ENCODE measurements around the gene MYO7B. TPM values are rescaled to one million over a fixed set of nuclear protein-coding genes. Genes with fewer than 3 reads are reported as not detected.

Gene MYO7B
- total and polyA plus RNA-seq, 9 of the 15 experiments (the other 6 are each of a cell fraction or from before 2014, with no cell fraction given), result 0.08 TPM; not detected in 8

DNA sequence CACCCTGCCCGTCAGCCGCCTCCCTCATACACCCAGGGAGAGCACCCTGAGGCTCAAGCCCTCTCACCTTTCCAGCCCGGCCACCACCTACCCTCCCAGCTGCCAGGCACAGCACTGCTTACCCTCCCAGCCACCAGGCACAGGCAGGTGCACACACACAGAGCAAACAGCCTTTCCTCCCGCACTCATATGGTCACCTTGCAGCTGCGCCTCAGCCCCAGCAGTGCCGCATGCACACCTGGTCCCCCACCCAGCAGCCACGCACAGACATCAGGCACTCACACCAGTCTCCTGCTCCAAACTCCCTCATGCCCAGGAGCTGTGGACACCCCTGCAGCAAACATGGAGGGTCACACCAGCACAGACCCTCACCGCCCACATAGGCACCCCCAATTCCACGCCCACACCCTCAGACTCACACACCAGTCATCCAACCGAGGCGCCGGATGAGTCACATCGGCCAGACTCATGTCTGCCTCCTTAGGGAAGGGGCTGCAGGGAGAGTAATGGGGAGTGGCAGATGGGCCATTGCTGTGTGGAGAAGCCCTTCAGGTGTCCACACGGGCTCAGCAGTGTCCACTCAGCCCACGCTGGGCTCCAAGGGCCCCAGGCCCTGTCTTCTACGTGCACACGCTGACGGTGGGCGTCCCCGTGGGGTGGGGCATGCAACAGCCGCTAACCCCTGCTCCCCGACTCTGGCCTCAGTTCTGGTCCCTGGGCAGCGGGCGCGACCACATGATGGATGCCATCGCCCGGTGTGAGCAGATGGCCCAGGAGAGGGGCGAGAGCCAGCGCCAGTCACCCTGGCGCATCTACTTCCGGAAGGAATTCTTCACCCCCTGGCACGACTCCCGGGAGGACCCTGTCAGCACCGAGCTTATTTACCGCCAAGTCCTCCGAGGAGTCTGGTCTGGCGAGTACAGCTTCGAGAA is 88.2 kb downstream of the MYO7B start:
- H4K20me1 ChIP-seq (replicated peaks; ENCODE audit: control insufficient read depth, insufficient read depth, low read length), result peaks cover 5% of the 10 kb centered on the region; the same call in 1 of the 2 replicates
- H3K9ac ChIP-seq (ENCODE audit: insufficient read depth in 1 of 2, low read depth in 2 of 2, low read length in 2 of 2), result no peak overlapping the region
- no peak overlapping the region for H3K4me2 ChIP-seq (ENCODE audit: insufficient read depth, low read length)
- no peak for FAIRE-seq
- no peak overlapping the region for H3K27ac ChIP-seq (ENCODE audit: extremely low read depth, low read depth, low read length)
- H3K27me3 ChIP-seq (ENCODE audit: control insufficient read depth in 2 of 2, insufficient read depth in 2 of 2, low read length in 2 of 2), result peaks cover 43 to 76% of the 10 kb centered on the region in 2 experiments; a peak in 4 of 5 replicates
- no peak for DNase-seq (ENCODE audit: extremely low read depth in 1 of 4, low spot score in 3 of 4)
- H3K36me3 ChIP-seq (ENCODE audit: control insufficient read depth, insufficient read depth, low read length), result no peaks in the 10 kb centered on the region
- intact Hi-C loops (cut with micrococcal nuclease), result no loop called here
- H3K79me2 ChIP-seq (ENCODE audit: control insufficient read depth, insufficient read depth, low read length), result no peaks in the 10 kb centered on the region
- H3K4me1 ChIP-seq (replicated peaks in 1 of 2; ENCODE audit: control insufficient read depth in 2 of 2, insufficient read depth in 2 of 2, low read length in 2 of 2), result peaks cover 0 to 20% of the 10 kb centered on the region in 2 experiments; a peak in 3 of 5 replicates
- no peaks in the 10 kb centered on the region for H3K9me1 ChIP-seq (ENCODE audit: control insufficient read depth, insufficient read depth, low read length)
- BruUV-seq (replicated peaks), result no TSS peak
- H2AFZ ChIP-seq (ENCODE audit: low read depth, low read length), result no peak overlapping the region
- 3% methylated on average over 34 of the region's 38 CpGs for WGBS (ENCODE audit: insufficient coverage, low coverage, missing lambda C conversion rate)
- ATAC-seq, result no peak
- in situ Hi-C loops (cut with MboI), result no loop called here
- POLR2A ChIA-PET, result interaction anchor here (0.6 kb wide), 1 partner anchor 17 kb away, joined by 3 read pairs; no protein-coding TSS in a partner anchor
- CTCF ChIA-PET (ENCODE audit: low intra/inter-chr PET ratio), result no interaction called here
- H3K4me3 ChIP-seq, result no peak overlapping the region
- H3K9me3 ChIP-seq (replicated peaks; ENCODE audit: control insufficient read depth, insufficient read depth, low read depth, low read length), result no peaks in the 10 kb centered on the region
- TF ChIP-seq PTTG1 (tag; IDR thresholded peaks at IDR 0.05; ENCODE audit: low read depth) (no peak), FOSL1 (tag; conservative IDR thresholded peaks at IDR 0.05) (peak; percentile 68), EGR1 (conservative IDR thresholded peaks at IDR 0.05) (peak; percentile 95), ATF1 (CRISPR knock-in tag; IDR thresholded peaks at IDR 0.05) (no peak), ATF1 (tag; IDR thresholded peaks at IDR 0.05) (no peak), SMAD3 (CRISPR knock-in tag; conservative IDR thresholded peaks at IDR 0.05) (no peak)

Data from K562 (cell line).